ENCODE measurements around the gene SPATS2L. TPM values are rescaled to one million over a fixed set of nuclear protein-coding genes. Genes with fewer than 3 reads are reported as not detected.

Gene SPATS2L
- polyA plus RNA-seq, 1 of the 3 experiments (the other 2 are of a cell fraction), result 86.8 TPM

GRCh38 chr2:200288670-200289429 is 17.6 kb upstream of the SPATS2L start:
- H3K4me1 ChIP-seq (ENCODE audit: control insufficient read depth in 1 of 2, insufficient read depth in 2 of 2, low read depth in 1 of 2, low read length in 1 of 2), result no peaks in the 10 kb centered on the region; a peak in 1 of 4 replicates

More at GRCh38 chr2:200288670-200289429, 17.6 kb upstream of the SPATS2L start:
- Histone ChIP-seq H3K4me3 (ENCODE audit: low read depth in 2 of 2, low read length in 1 of 2) (no peak overlapping the region), H3K27ac (ENCODE audit: low read depth in 2 of 2, low read length in 1 of 2) (no peak overlapping the region), H2AFZ (ENCODE audit: low read depth) (no peak overlapping the region), H3K27me3 (ENCODE audit: insufficient read depth) (no peaks in the 10 kb centered on the region; the same call in 1 of the 2 replicates), H3K9me2 (no peaks in the 10 kb centered on the region), H4K20me1 (ENCODE audit: insufficient read depth) (no peaks in the 10 kb centered on the region), H3F3A (replicated peaks; ENCODE audit: insufficient read depth) (no peaks in the 10 kb centered on the region), H3K36me3 (replicated peaks in 1 of 2; ENCODE audit: control insufficient read depth in 1 of 2, insufficient read depth in 2 of 2, low read length in 1 of 2) (no peaks in the 10 kb centered on the region), H3K79me2 (ENCODE audit: insufficient read depth) (no peaks in the 10 kb centered on the region), H3K9me3 (no peaks in the 10 kb centered on the region), H3K9ac (no peak overlapping the region), H3K4me2 (no peak overlapping the region)
- ChIA-PET CTCF (interaction anchor here (1.2 kb wide), 1 partner anchor 303 kb away, joined by 3 read pairs; no protein-coding TSS in a partner anchor), POLR2A (no interaction called here)
- TF ChIP-seq MXI1 (IDR thresholded peaks at IDR 0.05; ENCODE audit: low read depth, low read length) (no peak), FOSL2 (IDR thresholded peaks at IDR 0.05; ENCODE audit: borderline replicate concordance, low read depth) (no peak), YY1 (IDR thresholded peaks at IDR 0.05; ENCODE audit: low read depth) (no peak), NFIC (IDR thresholded peaks at IDR 0.05; ENCODE audit: borderline replicate concordance) (no peak), RCOR1 (IDR thresholded peaks at IDR 0.05; ENCODE audit: low read length) (no peak), SIN3A (IDR thresholded peaks at IDR 0.05; ENCODE audit: borderline replicate concordance, low read depth, low read length) (no peak), JUND (IDR thresholded peaks at IDR 0.05) (no peak), REST (IDR thresholded peaks at IDR 0.05; ENCODE audit: low read depth, low read length) (no peak), CHD2 (IDR thresholded peaks at IDR 0.05; ENCODE audit: low read length, partially characterized antibody) (no peak), FOXM1 (IDR thresholded peaks at IDR 0.05; ENCODE audit: low read depth) (no peak), TEAD4 (IDR thresholded peaks at IDR 0.05; ENCODE audit: borderline replicate concordance, insufficient read depth) (no peak), CTCF (IDR thresholded peaks at IDR 0.05) (no peak), IRF3 (IDR thresholded peaks at IDR 0.05; ENCODE audit: low read depth, low read length) (no peak), MEF2A (IDR thresholded peaks at IDR 0.05; ENCODE audit: borderline replicate concordance, low read depth) (no peak)
- WGBS (ENCODE audit: low lambda C conversion rate), result 67% methylated on average over 5 of the region's 5 CpGs
- no peak for DNase-seq
